SK-N-MC (cell line): ENCODE measurements around the gene GLI1.
"Not testable (repeated sequence)": the region's sequence is repeated elsewhere in the genome, so short reads cannot be mapped to it uniquely, and the experiment has no call there.

ENCODE experiments used
- DNase-seq: peaks from one replicate; pipeline ENCODE4 v3.0.0-alpha.2; 2011; ENCODE audit warnings: low read depth, low spot score
- H3K27ac ChIP-seq: fragments of 200-600 bp; sonication (generic); 2 replicates; pipeline ENCODE4 v1.5.1; 2016; ENCODE audit warnings: mixed run types
- H3K36me3 ChIP-seq: fragments of 200-600 bp; sonication (generic); 2 replicates; pipeline ENCODE4 v1.6.1; 2017; ENCODE audit warnings: antibody characterized with exemption, low read length, mixed read lengths; ENCODE audit not compliant: insufficient read depth
- H3K4me3 ChIP-seq: fragments of 200-600 bp; sonication (generic); 2 replicates; pipeline ENCODE4 v1.5.1; 2016
- H3K9ac ChIP-seq: fragments of 200-600 bp; sonication (generic); 2 replicates; pipeline ENCODE4 v1.8.0; 2017; ENCODE audit warnings: mixed run types, mixed read lengths; ENCODE audit not compliant: insufficient read length
- H3K9me3 ChIP-seq: fragments of 200-600 bp; sonication (generic); 2 replicates; pipeline ENCODE4 v1.6.1; 2017; ENCODE audit warnings: low read depth, mild to moderate bottlenecking, antibody characterized with exemption, low read length, moderate library complexity, mixed read lengths
- EZH2 ChIP-seq: fragments of 200-600 bp; sonication (generic); IDR thresholded peaks from one replicate; pipeline ENCODE4 v1.6.1; 2017; ENCODE audit warnings: antibody characterized with exemption
- FOXP2 ChIP-seq: optimal IDR thresholded peaks from 2 replicates; pipeline ENCODE3; 2011; ENCODE audit warnings: mild to moderate bottlenecking, moderate library complexity; ENCODE audit not compliant: insufficient read depth; ENCODE audit errors: extremely low read length, control extremely low read depth
- POLR2AphosphoS5 ChIP-seq: IDR thresholded peaks from 2 replicates; pipeline ENCODE4 v1.6.1; 2012; ENCODE audit warnings: mild to moderate bottlenecking, low read depth, low read length, borderline replicate concordance

GLI1 gene

DNA sequence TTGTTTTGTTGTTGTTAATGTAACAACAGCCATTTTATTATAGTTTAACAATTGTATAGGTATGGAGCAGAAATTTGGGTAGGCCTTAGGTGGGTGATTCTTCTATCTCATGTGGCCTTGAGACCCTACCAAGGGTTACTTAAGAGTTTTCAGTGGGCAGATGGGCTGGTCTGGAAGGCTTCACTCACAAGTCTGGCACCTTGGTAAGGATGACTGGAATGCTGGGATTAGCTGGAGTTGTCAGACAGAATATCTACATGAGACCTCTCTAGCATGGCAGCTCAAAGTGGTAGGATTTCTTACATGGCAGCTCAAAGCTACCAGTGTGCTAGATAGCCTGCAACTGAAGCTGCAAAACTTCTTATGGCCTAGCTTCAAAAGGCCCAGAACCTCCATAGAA, 26.1 kb downstream of the GLI1 start:
- no peaks in the 10 kb centered on the region for H3K9me3 ChIP-seq
- 0 out of 2 replicates have a peak overlapping the region, but pooled peaks have one; percentile 1 for H3K27ac ChIP-seq
- no peak for DNase-seq
- TF ChIP-seq EZH2 (no peak), POLR2AphosphoS5 (no peak), FOXP2 (no peak)
- no peak overlapping the region for H3K9ac ChIP-seq
- H3K36me3 ChIP-seq, result peaks cover 23% of the 10 kb centered on the region
- H3K4me3 ChIP-seq, result no peak overlapping the region

DNA sequence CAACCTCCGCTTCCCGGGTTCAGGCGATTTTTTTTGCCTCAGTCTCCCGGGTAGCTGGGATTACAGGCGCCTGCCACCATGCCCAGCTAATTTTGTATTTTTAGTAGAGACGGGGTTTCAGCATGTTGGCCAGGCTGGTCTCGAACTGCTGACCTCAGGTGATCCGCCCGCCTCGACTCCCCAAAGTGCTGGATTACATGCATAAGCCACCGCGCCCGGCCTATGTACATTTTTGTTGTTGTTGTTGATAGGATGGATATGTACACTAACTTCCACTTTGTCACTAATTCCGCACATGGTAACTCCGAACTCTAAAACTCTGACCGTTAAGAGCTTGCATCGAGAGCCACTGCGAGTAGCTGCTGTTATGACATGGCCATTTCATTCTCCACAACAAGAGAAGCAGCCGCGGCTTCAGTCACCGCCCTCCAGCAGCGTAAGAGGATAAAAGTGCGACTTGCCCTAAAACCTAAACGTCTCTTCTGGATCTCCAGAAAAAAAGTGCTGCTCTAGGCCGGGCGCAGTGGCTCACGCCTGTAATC, 27.5 kb downstream of the GLI1 start:
- Histone ChIP-seq H3K9ac (no peak overlapping the region), H3K27ac (peak overlapping the region; percentile 57), H3K9me3 (no peaks in the 10 kb centered on the region), H3K36me3 (peaks cover 36% of the 10 kb centered on the region), H3K4me3 (peak overlapping the region; percentile 36; the same call in 1 of the 2 replicates)
- DNase-seq, result no peak
- TF ChIP-seq FOXP2 (no peak), EZH2 (no peak), POLR2AphosphoS5 (no peak)

DNA sequence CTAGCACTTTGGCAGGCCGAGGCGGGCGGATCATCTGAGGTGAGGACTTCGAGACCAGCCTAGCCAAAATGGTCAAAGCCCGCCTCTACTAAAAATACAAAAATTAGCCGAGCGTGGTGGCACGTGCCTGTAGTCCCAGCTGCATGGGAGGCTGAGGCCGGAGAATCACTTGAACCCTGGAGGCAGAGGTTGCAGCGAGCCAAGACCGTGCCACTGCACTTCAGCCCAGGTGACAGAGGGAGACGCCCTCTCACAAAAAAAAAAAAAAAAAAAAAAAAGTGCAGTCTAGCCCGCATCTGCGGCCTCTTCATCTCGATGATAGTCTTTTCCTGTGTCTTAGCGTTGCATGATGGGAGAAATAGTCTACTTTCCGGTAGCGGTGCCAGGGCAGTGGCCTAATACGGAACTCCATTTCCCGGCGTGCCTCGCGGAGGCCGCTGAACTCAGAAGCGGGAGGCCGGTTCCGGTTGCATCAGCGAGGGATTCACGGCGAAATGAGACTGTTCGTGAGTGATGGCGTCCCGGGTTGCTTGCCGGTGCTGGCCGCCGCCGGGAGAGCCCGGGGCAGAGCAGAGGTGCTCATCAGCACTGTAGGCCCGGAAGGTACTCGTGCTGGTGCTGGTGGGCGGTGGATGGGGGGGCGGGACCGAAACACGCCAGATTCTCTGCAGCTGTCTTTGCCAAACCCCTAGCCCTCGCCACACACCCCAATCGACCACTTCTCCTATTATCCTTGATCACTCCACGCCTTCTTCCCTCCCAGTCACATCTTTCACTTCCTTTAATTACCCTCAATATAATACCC, 28.2 kb downstream of the GLI1 start, which contains the start of gene MARS1:
Gene MARS1 (plus strand): TSS at position 472 of the 805 bp plus-strand sequence. CDS start 23 bp downstream, at position 495.
- TF ChIP-seq FOXP2 (peak; percentile 75), EZH2 (no peak), POLR2AphosphoS5 (peak; percentile 89)
- Histone ChIP-seq H3K9ac (peak within 1 kb of the TSS; percentile 96), H3K27ac (peak within 1 kb of the TSS; percentile 92), H3K4me3 (peak within 1 kb of the TSS; percentile 99), H3K9me3 (no peaks in the 10 kb centered on the region), H3K36me3 (peaks cover 43% of the 10 kb centered on the region)
- peak; percentile 93 for DNase-seq

DNA sequence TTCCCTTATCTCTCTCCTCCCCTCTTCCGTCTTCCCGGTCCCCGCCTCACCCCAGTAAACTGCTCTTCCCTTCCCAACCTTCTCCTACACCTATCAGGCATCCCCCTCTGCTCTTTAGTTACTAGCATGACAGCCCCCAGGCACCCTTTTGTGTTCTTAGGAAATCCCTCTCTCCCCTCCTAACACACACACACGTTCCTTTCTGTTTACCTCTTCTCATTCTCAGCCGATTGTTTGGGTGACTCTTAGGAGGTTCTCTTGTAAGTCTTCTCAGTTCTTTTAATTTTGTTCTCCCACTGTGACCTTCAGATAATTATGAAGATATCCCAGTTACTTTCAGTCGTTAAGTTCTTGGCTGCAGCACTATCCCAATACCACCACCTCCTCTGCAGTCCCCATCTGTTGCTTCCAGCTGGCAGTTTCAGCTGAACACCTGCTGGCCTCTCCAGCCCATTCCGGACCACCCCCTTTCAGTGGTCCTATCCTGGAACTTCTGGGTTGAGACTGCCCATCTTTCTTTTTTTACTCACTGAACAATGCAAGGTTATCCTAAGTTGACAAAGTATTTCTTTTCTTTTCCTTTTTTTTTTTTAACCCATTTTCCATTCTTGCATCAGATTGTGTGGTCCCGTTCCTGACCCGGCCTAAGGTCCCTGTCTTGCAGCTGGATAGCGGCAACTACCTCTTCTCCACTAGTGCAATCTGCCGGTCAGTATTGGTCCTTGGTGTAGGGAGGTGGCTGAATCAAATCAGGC, 29.0 kb downstream of the GLI1 start:
- no peak for DNase-seq
- H3K36me3 ChIP-seq, result peaks cover 46% of the 10 kb centered on the region

DNA sequence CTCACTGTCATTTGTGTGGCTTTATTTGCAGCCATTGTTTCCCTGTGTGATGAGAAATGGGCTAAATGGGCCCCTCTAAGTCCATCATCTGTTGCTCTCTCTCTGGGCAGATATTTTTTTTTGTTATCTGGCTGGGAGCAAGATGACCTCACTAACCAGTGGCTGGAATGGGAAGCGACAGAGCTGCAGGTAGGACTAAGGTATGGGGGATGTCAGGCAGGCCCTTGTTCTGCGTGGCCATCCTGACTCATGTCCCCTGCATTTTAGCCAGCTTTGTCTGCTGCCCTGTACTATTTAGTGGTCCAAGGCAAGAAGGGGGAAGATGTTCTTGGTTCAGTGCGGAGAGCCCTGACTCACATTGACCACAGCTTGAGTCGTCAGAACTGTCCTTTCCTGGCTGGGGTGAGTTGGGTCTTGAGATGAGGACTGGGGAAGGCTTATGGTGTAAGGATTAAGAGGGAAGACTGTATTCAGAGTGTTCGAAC, 29.6 kb downstream of the GLI1 start:
- TF ChIP-seq FOXP2 (no peak), EZH2 (no peak), POLR2AphosphoS5 (no peak)
- H3K9ac ChIP-seq, result peak overlapping the region; percentile 96
- peak overlapping the region; percentile 99 for H3K4me3 ChIP-seq
- no peak for DNase-seq
- H3K9me3 ChIP-seq, result no peaks in the 10 kb centered on the region
- H3K36me3 ChIP-seq, result peaks cover 49% of the 10 kb centered on the region
- peak overlapping the region; percentile 32; the same call in 1 of the 2 replicates for H3K27ac ChIP-seq

More for the DNA sequence above, 29.0 kb downstream of the GLI1 start:
- no peak for TF ChIP-seq POLR2AphosphoS5
- TF ChIP-seq EZH2, result no peak
- no peak for TF ChIP-seq FOXP2
- H3K9me3 ChIP-seq, result no peaks in the 10 kb centered on the region
- H3K9ac ChIP-seq, result peak overlapping the region; percentile 96
- H3K27ac ChIP-seq, result peak overlapping the region; percentile 92
- peak overlapping the region; percentile 99 for H3K4me3 ChIP-seq

DNA sequence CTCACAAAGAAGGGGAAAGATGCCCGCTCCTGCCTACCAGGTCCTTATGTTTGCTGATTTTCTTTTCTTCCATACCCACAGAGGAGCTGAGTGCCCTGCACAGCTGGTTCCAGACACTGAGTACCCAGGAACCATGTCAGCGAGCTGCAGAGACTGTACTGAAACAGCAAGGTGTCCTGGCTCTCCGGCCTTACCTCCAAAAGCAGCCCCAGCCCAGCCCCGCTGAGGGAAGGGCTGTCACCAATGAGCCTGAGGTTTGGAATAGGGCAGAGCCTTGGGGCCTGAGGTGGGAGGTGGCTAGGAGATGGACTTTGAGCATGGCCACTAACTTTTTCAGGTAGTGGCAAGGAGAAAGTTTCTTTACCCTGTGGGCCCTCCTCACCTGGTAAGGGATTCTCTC, 30.5 kb downstream of the GLI1 start:
- no peak for TF ChIP-seq EZH2
- Histone ChIP-seq H3K9me3 (no peaks in the 10 kb centered on the region), H3K27ac (no peak overlapping the region; the same call in 1 of the 2 replicates), H3K4me3 (no peak overlapping the region), H3K9ac (no peak overlapping the region), H3K36me3 (peaks cover 50% of the 10 kb centered on the region)
- no peak for DNase-seq

DNA sequence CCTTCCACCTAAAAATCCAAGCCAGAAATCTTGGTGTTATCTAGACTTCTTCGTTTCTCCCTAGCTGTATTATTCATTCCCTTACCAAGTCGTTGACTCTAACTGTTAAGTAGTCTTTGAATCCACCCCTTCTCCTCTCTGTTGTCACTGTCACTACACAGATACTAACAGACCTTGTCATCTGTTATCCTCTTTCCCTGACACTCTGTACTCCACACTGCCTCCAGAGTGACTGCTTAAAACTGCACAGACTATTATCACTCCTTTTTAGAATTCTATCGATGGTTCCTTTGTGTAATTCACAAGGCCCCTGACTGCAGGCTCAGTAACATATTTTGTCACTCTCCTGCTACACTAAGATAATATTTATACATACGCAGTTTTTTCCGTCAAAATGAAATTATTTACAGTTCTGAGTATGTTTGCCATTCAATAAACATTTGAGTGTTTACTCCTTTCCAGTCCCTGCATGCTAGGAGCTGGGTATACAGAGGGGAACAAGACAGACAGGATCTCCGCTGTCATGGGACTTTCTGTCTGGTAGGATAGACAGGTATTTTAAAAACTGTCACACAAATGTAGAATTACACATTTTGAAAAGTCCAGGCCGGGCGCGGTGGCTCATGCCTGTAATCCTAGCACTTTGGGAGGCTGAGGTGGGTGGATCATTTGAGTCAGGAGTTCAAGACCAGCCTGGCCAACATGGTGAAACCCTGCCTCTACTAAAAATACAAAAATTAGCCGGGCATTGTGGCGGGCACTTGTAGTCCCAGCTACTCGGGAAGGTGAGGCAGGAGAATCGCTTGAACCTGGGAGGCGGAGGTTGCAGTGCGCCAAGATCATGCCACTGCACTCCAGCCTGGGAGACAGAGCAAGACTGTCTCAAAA, 32.1 kb downstream of the GLI1 start:
- no peak for TF ChIP-seq EZH2
- DNase-seq, result no peak

DNA sequence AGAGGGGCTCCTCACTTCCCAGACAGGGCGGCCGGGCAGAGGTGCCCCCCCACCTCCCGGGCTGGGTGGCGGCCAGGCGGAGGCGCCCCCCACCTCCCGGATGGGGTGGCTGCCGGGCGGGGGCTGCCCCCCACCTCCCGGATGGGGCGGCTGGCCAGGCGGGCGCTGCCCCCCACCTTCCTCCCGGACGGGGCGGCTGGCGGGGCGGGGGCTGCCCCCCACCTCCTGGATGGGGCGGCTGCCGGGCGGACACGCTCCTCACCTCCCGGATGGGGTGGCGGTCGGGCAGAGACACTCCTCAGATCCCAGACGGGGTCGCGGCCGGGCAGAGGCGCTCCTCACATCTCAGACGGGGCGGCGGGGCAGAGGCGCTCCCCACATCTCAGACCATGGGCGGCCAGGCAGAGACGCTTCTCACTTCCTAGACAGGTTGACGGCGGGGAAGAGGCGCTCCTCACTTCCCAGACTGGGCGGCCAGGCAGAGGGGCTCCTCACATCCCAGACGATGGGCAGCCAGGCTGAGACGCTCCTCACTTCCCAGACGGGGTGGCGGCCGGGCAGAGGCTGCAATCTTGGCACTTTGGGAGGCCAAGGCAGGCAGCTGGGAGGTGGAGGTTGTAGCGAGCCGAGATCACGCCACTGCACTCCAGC, 35.6 kb downstream of the GLI1 start:
- not testable (repeated sequence) for H3K4me3 ChIP-seq, DNase-seq, H3K9ac ChIP-seq, H3K27ac ChIP-seq, H3K9me3 ChIP-seq
- peaks cover 72% of the 10 kb centered on the region for H3K36me3 ChIP-seq

More for the DNA sequence above, 32.1 kb downstream of the GLI1 start:
- Histone ChIP-seq H3K9ac (no peak overlapping the region), H3K27ac (no peak overlapping the region), H3K9me3 (no peaks in the 10 kb centered on the region), H3K36me3 (peaks cover 59% of the 10 kb centered on the region), H3K4me3 (no peak overlapping the region)
